Hypothalamus (tissue), 51 donors: ENCODE results near the gene PLA2G15.
A peak's percentile ranks its signal among the peaks of the same experiment; 100 is the strongest.
"Not testable (repeated sequence)": the region's sequence is repeated elsewhere in the genome, so short reads cannot be mapped to it uniquely, and the experiment has no call there.

Experiments
- DNase-seq, 51 donors: peaks; one replicate each; lab custom pipeline; 2025; lab: John Stamatoyannopoulos, UW

PLA2G15 gene

DNA sequence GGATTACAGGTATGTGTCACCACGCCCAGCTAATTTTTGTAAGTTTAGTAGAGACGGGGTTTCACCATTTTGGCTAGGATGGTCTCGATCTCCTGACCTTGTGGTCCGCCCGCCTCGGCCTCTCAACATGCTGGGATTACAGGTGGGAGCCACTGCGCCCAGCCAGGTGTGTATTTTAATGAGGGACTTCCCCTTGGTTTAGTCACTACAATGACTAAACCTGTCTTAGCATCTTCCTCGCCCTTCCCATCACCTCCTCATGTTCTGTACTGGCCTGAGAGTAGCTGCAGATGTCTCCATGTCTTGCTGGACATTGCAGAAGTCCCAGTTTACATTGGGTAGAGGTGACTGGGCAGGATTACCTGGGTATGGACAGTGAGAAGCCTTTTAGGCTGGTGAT lies 28.7 kb downstream of the PLA2G15 start:
- no peak for DNase-seq

DNA sequence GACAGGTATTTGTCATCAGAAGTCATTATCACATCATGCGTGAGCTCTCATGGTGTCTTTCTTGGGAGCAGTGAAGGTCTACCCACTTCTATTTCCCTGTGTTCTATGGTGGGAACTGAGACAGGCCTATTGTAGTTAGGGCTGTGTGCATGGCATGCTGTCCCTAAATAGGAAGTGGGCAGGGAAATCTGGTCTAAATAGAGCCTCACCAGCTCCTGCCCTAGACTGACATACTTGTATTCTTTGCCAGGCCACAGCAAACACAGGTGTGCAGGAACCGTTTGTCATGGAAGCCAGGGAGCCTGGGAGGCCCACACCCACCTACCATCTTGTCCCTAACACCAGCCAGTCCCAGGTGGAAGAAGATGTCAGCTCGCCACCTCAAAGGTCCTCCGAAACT lies 29.3 kb downstream of the PLA2G15 start:
- no peak for DNase-seq

DNA sequence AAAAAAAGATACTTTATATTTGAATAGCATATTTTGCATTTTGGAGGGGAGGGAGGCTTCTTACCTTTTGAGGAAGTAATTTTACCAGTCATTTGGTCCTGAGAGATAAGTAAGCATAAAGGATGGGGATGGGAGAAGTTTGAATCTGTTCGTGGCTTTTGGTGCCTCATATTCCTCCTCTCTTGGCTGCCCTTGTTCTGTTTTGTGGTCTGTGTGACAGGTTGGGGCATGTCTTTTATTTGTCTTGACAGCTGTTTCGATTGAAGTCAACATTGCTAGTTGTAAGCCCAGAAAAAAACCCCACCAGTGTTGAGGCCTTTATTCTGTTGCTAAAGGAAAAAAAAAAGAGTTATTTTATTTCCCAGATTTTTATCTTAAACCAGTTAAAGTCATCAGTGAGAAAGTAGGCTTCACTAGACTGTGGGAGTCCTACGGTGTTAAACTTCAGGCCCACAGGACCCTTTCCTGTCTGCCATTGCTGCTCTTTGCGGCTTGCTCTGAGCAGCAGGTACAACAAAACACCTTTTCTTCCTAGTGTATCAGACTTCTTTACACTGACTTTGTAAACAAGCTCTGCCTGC lies 30.5 kb downstream of the PLA2G15 start:
- DNase-seq: no peak

DNA sequence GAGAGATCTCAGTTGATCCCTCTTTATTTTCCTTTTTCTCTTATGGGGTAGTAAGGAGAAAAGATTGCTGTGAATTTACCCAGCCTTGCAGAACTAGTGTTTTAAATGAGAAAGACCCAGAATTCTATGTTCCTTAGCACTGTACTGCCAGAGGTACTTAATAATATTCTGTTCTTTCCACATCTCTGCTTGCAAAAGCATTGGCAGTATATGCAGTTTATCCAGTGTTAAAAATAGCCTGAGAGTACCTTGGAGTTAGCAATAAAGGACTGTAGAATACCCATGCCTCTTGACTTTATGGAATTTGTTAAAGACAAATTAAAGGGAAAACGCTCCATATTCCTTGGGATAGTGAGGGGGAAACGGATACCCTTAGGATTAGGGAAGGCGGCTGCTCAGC lies 31.1 kb downstream of the PLA2G15 start:
- no peak for DNase-seq

DNA sequence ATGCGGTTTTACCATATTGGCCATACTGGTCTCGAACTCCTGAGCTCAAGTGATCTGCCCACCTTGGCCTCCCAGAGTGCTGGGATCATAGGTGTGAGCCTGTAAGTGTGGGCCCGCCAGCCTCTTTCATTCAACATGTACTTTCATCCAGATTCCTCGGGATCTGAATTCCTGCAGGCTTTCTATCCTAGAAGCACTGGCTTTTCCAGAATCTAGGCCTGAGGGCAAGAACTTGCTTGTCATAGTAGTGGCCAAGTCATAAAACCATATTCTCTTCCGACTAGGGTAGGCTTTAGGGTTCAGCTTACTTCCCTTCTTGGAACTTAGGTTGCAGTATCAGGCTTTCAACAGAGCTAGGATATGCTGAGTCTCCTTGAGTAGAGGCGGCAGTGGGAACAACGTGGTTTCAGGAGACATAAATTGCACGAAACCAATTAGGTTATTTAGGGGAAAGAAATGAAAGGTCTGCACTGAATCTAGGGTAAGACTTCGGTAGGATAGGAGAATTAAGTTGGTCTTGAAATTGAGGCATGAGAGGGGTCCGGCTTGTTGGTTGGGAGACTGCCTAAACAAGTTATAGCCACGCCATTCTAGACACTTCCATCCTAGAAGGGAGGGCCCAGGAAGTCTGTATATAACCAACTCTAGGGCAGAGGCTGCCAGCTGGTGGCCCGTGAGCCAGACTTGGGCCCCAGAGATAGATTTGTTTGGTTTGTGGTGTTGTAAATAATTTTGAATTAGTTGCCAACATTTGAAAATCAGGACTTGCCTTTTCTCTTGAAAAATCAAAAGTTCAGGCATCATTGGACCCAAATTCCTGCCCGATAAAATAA lies 34.8 kb downstream of the PLA2G15 start:
- no peak for DNase-seq

DNA sequence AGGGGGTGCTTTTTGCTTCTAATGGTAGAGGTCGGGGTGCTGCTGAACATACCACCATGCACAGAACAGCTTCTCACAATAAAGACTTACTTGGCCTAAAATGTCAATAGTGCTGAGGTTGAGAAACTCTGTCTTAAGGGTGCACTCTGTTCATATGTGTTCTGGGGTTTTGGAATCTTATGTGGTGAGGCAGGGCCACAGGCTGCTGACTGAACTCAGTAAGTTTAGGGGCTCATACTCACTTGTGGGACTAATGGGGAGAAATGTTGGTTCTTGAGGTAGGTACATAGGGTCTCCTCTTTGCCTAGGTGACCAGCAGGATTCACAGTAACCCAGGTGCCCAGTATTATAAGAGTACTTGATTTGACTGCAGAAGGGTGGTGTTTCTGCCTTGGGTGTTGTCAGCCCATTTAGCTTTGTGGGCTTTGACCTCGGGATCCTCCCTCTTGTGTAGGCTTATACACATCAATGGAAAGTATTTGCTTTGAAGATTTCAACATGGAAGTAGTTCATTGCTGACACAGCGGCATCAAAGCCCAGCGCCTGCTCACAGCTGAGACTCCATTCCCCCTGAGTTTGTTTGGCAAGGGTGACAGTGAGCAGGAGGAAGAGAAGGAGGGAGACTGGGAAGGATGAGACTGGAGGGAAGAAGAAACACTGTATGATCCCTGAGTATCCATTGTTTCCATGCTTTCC lies 36.3 kb downstream of the PLA2G15 start:
- no peak for DNase-seq

DNA sequence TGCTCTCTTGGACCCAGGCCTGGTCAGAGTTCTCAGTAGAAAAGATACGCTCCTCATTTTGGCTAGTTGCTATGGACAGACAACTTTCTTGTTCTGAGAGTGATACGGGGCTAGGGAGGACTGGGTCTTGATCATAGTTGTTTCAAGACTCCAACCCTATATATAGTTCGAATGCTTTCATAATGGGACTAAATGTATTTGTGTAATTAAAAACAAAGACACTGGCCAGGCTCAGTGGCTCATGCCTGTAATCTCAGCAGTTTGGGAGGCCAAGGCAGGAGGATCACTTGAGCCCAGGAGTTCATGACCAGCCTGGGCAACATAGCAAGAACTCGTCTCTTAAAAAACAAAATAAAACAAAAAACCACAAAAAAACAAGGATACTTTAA lies 36.9 kb downstream of the PLA2G15 start:
- no peak for DNase-seq

DNA sequence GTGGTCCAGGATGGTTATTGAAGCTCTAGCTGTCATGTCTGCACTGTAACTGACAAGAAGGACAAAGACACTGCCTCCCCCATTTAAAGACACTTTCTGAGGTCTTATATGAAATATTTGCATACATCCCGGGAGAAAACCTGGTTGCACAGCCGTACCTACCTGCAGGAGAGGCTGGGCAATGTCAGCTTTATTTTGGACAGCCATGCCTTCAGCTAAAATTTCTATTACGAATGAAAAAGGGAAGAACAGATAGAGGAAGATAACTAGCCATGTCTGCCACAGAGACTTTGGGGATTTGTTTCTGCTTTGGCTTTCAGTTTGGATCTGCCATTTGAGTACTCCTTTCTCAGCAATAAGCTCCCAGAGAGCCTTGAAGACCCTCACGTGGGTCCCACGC lies 38.2 kb downstream of the PLA2G15 start:
- no peak for DNase-seq

DNA sequence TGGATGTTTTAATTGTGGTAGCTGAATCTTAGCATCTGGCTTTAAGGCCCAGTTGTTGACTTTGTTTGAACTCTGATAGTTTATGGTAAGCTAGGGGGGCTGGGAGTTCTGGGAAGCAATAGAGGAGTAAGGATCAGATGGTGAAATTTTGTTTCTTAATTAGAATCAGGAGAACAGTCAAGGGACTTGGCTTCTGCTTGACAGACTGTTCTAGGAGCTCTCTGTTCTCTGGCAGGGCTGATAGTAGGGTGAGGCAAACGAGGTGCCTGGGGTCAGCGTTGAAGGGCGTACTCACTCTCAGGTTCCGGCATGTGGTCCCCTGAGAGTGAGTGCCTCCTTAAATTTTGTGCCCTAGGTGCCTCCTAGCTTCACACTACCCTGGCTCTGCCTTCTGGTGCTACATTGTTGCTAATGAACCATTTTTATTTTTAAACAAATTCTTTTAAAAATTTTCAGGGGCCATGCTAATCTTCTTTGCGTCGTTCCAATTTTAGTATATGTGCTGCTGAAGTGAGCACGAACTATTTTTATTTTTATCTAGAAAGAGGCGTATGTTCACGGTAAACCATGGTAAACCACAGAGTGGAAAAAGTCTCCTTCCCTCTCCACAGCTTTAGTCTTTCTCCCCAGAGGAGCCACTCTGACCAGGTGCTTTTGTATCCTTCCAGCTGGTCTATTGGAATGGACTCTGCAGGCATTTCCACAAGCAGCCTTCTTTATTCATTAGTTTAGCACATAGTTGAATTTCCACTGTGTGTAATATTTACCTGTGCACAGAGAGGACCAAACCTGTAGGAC lies 38.8 kb downstream of the PLA2G15 start:
- DNase-seq: no peak

DNA sequence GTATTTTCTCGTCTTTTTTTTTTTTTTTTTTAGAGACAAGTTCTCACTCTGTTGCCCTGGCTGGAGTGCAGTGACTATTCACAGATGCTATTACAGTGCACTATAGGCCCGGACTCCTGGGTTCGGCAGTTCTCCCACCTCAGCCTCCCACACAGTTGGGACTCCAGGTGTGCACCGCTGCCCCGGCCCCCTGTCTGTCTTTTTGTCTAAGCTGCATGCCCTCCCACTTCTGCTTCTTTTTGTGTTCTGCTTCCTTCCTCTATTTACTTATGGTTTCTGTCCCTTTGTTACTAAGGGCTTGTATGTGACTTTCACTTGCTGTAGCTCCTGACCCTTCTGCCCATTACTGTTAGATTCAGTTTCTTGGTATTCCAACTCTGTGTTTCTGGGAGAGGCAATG lies 39.7 kb downstream of the PLA2G15 start:
- DNase-seq: no peak

DNA sequence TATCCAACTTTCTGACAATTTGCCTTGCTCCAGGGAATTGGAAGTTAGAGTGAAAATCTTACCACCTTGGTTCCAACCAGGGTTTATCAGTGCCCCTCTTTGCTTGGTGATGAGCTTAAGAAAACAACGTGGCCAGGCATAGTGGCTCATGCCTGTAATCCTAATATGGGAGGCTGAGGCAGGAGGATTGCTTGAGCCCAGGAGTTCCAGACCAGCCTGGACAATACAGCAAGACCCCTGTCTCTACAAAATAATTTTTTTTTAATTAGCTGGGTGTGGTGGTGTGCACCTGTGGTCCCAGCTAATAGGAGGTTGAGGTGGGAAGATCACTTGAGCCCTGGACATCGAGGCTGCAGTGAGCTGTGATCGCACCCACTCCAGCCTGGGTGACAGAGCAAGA lies 40.5 kb downstream of the PLA2G15 start:
- DNase-seq: no peak

DNA sequence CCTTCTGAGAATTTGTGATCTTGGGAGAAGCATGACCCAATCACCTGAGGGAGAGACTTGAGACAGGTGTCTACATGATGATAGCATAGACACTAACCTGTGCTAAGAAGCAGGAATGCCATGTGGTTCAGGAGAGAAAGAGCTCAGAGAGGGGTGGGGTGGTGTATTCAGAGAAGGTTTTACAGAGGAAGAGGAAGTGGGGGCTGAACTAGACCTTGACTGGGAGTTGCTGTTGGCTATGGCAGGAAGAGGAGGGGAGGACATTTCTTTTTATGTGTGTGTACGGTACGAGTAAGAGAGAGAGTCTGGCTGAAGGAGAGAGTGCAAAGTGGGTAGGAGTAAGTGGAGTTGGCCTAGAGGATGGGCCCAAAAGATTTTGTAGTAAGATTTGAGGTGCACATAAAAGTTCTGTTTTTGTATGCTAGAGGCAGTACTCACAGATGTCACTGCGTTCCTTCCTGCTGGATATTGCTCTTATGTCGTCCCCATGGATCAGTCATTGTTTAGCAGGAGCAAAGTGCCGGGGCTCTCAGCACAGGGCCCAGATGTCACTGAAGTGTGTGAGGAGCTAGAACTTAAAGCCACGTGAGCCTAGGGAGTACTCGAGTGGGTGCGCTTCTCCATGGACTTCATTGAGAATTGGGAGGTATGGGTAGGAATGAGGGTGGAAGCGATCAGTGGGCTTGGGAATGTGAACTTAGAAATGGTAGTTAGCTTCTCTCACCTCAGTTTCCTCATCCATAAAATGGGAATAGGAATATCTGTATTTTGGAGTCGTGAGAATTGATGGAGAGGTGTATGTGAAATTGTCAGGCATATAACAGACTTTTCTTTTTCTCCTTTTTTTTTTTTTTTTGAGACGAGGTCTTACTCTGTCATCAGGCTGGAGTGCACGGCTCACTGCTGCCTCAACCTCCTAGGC lies 41.2 kb downstream of the PLA2G15 start:
- no peak for DNase-seq

DNA sequence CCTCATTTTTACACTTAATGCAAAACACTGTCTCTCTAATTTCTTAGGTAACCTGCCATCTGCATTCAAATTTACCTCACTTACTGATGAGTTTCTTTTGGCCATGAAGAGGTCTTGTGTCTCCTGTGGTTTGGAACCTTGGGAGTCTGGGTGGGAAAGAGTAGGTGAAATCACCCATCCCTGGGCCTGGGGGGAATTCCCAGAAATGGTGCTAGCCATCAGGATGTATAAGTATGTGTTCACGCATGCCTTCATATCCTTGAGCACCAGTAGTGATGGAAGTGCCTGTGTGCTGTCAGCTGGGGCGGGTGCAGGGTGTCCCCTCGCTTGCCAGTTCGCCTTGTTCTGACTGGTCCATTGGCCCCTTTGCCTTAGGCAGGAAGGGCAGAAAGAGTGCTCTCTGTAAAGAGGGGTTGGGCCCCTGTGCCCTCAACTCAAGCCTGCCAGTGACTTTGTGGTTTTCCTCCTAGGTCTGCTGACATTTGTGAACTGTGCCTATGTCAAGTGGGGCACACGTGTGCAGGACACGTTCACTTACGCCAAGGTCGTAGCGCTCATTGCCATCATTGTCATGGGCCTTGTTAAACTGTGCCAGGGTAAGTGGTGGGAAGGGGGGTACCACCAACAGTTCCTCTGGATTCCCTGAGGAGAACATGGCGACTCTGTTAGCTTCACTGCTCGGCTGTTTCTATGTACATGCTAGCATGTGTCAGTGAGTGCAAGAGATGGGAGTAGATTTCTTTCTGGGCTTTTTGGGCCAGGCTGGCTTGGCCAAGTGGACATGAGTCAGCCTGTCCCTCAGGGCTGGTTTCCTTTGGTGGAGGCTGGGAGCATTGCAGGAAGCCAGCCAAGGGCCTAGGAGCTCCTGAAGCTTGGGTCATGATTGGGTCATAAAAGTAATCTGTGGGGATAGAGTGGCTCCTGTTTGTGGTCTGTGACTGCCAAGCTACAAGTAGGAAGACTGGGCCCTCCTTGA lies 42.4 kb downstream of the PLA2G15 start:
- peak in 1 of 51 donors; percentile 8 for DNase-seq

DNA sequence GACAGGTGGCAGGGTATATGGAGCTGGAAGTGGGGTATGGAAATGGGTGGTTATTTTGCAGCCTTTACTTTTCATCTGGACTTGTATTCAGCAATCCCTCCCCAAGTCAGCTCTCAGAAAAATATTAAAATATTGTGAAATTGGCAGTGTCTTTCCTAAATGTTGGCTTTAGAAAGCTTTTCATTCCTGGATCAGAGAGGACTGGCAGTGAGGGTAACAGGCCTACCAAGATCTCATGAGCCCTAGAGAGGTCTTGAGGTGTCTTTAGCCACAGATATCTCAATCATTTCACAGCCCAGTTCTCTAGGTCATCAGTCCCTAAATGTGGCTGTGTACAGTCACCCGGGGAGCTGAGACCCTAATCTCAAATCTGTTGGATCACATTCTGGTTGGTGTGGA lies 43.1 kb downstream of the PLA2G15 start:
- no peak for DNase-seq

DNA sequence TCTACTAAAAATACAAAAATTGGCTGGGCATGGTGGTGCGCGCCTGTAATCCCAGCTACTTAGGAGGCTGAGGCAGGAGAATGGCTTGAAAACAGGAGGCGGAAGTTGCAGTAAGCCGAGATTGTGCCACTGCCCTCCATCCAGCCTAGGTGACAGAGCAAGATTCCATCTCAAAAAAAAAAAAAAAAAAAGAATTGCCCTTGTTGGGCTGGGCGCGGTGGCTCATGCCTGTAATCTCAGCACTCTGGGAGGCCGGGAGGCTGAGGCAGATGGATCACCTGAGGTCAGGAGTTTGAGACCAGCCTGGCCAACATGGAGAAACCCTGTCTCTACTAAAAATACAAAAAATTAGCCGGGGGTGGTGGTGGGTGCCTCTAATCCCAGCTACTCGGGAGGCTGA lies 43.6 kb downstream of the PLA2G15 start:
- not testable (repeated sequence) for DNase-seq

DNA sequence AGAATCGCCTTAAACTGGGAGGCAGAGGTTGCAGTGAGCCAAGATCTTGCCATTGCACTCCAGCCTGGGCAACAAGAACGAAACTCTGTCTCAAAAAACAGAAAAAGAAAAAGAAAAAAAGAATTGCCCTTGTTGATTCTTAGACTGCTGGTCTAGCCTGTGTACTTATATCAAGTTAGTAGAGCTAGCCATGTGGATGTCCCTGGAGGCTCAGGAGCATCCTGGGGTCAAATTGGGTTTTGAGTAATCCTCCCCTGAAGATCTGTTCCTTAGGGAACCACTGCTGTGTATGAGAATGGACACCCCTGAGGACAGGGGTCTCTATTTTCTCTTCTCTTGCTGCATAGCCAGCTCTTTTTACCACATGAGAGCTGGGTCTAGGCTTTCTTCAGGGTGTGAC lies 44.0 kb downstream of the PLA2G15 start:
- no peak for DNase-seq

DNA sequence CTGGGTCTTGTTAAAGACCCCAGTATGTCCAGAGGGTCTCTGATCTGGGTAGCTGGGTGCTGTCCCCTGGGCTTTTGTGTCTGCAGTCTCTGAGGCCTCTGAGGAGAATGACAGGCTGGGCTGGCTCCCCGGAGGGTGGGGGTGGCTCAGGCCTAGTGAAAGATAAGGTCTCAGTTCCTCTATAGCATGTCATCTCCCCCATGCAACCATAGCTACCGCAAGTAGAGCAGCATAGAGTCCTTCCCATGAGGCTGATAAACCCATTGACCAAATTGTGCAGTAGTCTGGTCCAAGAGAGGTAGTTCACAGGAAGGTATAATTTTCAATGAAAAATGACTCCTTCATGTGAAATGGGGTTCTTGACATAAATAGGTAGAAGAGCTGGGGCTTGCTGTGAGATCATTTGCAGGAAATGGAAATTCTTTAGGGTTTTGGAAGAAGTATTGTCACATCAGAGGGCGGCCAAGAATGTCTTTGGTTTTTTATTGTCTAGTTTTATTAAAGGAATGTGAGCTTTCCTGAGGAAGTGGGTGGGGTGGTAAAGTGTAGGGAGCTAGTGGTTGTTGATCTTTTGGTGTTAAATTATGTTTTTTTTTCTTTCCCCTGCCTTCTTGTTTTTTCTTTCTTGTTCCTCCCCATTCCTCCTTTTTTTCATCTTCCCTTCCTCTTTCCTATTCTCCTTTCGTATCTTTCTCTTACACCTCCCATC lies 44.6 kb downstream of the PLA2G15 start:
- DNase-seq: no peak

DNA sequence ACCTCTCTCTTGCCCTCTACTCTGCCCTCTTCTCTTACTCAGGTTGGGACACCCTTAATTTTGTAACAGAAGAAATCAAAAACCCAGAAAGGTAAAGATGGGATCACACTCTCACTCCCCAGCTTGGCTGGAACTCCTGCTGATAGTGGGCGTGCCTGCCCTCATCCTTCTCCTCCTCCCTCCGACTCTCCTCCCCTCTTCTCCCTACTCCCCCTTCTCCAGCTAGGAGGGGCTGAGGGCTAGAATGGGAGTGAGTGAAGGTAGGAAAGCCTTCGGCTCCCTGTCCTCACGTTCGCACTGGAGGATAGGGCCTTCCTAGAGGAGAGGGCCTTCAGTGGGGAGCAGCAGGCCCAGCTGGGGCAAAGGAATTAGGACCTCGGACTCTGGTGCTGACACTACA lies 45.3 kb downstream of the PLA2G15 start:
- DNase-seq: no peak
